Gastrocnemius medialis (tissue), 4 donors: ENCODE measurements around the gene PHACTR3. TPM values are rescaled to one million over a fixed set of nuclear protein-coding genes. Genes with fewer than 3 reads are reported as not detected.
"Not testable (repeated sequence)": the region's sequence is repeated elsewhere in the genome, so short reads cannot be mapped to it uniquely, and the experiment has no call there.

ENCODE experiments used
- ATAC-seq, 2 donors: fragments of 150-250 bp; one replicate each; pipeline ENCODE4 v1.9.1; 2016
- DNase-seq, 2 donors: peaks; one replicate each; pipeline ENCODE4 v3.0.0-alpha.2; 2019
- H3K27ac ChIP-seq, 4 donors: fragments of 200-600 bp; sonication (generic); 1 replicate in 1 of 4; 2 replicates in 3 of 4; pipeline ENCODE4 v1.5.1; 2016 to 2018; ENCODE audit warnings: mild to moderate bottlenecking in 2 of 4, moderate library complexity in 1 of 4
- H3K27me3 ChIP-seq, 3 donors: fragments of 200-600 bp; sonication (generic) in 2 of 3; 1 replicate in 1 of 3; 2 replicates in 2 of 3; pipeline versions ENCODE4 v1.5.1 to v1.6.0; 2016 to 2019; ENCODE audit warnings: mild to moderate bottlenecking in 1 of 3, moderate library complexity in 1 of 3
- H3K36me3 ChIP-seq, 2 donors: fragments of 200-600 bp; sonication (generic) in 1 of 2; one replicate each; pipeline ENCODE4 v1.5.1; 2017 to 2018
- H3K4me1 ChIP-seq, 2 donors: fragments of 200-600 bp; sonication (generic) in 1 of 2; one replicate each; pipeline ENCODE4 v1.5.1; 2016 to 2017; ENCODE audit warnings: mild to moderate bottlenecking in 2 of 2
- H3K4me3 ChIP-seq, 4 donors: fragments of 200-600 bp; sonication (generic) in 3 of 4; 1 replicate in 1 of 4; 2 replicates in 3 of 4; pipeline ENCODE4 v1.5.1; 2016 to 2019; ENCODE audit warnings: mild to moderate bottlenecking in 2 of 4
- H3K9me3 ChIP-seq, 3 donors: fragments of 200-600 bp; sonication (generic) in 2 of 3; 1 replicate in 1 of 3; 2 replicates in 2 of 3; pipeline ENCODE4 v1.5.1; 2016 to 2019
- CTCF ChIP-seq, 5 experiments: fragments of 450-650 bp in 3 of 5; fragments of 200-600 bp in 2 of 5; sonication (generic) in 2 of 5; IDR thresholded peaks in 4 of 5; conservative IDR thresholded peaks in 1 of 5; 1 replicate in 4 of 5; 2 replicates in 1 of 5; pipeline ENCODE4 v1.5.1; 2016 to 2019; ENCODE audit warnings: antibody characterized with exemption in 5 of 5, mild to moderate bottlenecking in 3 of 5, moderate library complexity in 3 of 5
- POLR2A ChIP-seq, 2 donors: fragments of 450-650 bp; IDR thresholded peaks; one replicate each; pipeline ENCODE4 v1.6.1; 2017; ENCODE audit warnings: antibody characterized with exemption in 2 of 2, mild to moderate bottlenecking in 2 of 2, moderate library complexity in 2 of 2
- in situ Hi-C, 4 donors: fragments of 200-750 bp; cut with MboI; loops; one replicate each; pipeline versions ENCODE4 v1.15.0 to v1.8.0; 2017; ENCODE audit warnings: low sequenced_read_pairs in 4 of 4
- intact Hi-C: fragments of 100-400 bp; cut with DNase I; formaldehyde crosslinking; loops from one replicate; pipeline ENCODE4 v1.15.1; 2023; ENCODE audit warnings: low total_unique reads
- total RNA-seq, 4 donors: library from RNA; depleted of rRNA; stranded (reverse); fragments of >200 nt; gene quantifications; one replicate each; pipeline versions ENCODE4 v1.1.0 to v1.2.3, GENCODE V29; 2016

PHACTR3 gene
- 1 to 10 TPM in 1 of 4 donors, under 1 TPM in 2, not detected in 1; 0.24 to 1.1 (median 0.59) TPM for total RNA-seq

DNA sequence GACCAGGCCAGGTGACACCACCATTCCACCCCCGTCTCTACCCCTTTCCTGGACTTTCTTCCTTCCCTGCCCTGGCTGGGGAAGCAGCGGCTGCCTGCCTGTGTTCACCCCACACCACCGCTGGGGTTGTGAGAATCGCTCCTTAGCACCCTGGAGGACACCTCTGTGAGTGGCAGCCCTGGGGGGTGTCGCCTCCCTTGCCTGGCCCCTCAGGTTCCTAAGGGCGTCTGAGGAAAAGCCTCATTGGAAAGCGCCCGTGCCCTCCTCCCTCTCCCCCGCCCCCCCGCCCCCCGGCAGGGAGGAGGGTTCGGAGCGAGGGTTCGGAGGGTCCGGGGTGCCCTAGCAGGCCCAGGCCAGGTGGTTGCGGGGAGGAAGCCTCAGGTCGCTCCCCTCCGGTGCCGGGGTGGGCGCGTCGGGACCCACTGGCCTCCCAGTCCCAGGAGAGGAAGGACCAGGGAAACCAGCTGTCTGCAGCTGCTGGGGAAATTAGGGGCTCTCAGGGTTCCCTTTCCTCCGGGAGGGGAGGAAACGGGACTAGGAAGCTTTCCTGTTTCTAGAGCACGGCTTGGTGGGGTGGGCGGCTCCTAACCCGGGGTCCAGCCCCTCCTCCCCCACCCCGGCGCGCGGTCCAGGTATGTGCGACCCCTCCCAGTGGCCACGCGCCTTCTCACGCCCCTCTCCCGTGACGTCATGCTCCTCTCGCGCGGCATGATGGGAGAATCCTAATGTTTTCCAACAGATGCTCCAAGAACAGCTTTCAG is at the start of gene PHACTR3:
Gene PHACTR3, plus strand, starts transcription at position 760 of the 761 bp plus-strand sequence. CDS start 475 bp downstream, outside the sequence.
- Histone ChIP-seq H3K9me3 (no peaks in the 10 kb centered on the region), H3K36me3 (no peaks in the 10 kb centered on the region), H3K27me3 (peaks cover 30 to 60% (median 49%) of the 10 kb centered on the region in 3 donors), H3K4me3 (no peak within 1 kb of the TSS), H3K4me1 (no peaks in the 10 kb centered on the region), H3K27ac (no peak within 1 kb of the TSS)
- in situ Hi-C loops: no loop called here
- DNase-seq (no peak), ATAC-seq (no peak)
- intact Hi-C loops: no loop called here
- TF ChIP-seq POLR2A (IDR thresholded peaks at IDR 0.05) (no peak), CTCF (IDR thresholded peaks at IDR 0.05 in 4 of 5, conservative IDR thresholded peaks at IDR 0.05 in 1 of 5) (no peak)

- DNase-seq, intact Hi-C loops, H3K36me3 ChIP-seq, H3K27me3 ChIP-seq, H3K4me3 ChIP-seq, ATAC-seq, in situ Hi-C loops, H3K9me3 ChIP-seq, H3K4me1 ChIP-seq, H3K27ac ChIP-seq: not testable (repeated sequence)
Measured at GRCh38 chr20:59557733-59558529, 46.4 kb upstream of the PHACTR3 start.

GRCh38 chr20:59559024-59559817 is 45.1 kb upstream of the PHACTR3 start:
- Histone ChIP-seq H3K4me1 (no peaks in the 10 kb centered on the region), H3K4me3 (no peak overlapping the region), H3K27ac (no peak overlapping the region), H3K36me3 (no peaks in the 10 kb centered on the region), H3K9me3 (no peaks in the 10 kb centered on the region), H3K27me3 (no peaks in the 10 kb centered on the region)
- no peak for TF ChIP-seq CTCF (IDR thresholded peaks at IDR 0.05 in 4 of 5, conservative IDR thresholded peaks at IDR 0.05 in 1 of 5)
- TF ChIP-seq POLR2A (IDR thresholded peaks at IDR 0.05): no peak
- intact Hi-C loops (no loop called here), in situ Hi-C loops (no loop called here)
- ATAC-seq (no peak), DNase-seq (no peak)

DNA sequence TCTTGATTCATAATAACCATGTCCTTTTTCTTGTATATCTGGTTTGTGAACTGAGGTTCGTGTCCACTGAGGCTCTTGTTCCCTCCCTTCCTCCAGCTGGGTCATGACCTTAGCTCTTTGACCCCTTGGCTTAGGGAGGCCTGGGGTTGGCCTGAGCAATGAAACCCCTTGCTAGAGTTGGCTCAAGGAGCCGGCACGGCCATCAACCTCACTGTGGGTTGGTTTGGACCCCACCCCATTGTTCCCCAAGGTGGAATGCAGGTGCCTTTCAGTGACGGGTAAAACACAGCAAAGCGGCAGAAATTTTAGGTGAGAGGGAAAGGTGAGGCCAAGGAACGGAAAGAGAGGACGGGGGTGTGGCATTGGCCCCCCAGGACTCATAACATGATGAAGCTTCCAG is 44.5 kb upstream of the PHACTR3 start:
- intact Hi-C loops: no loop called here
- Histone ChIP-seq H3K36me3 (no peaks in the 10 kb centered on the region), H3K4me1 (no peaks in the 10 kb centered on the region), H3K27me3 (no peaks in the 10 kb centered on the region), H3K27ac (no peak overlapping the region), H3K4me3 (no peak overlapping the region), H3K9me3 (no peaks in the 10 kb centered on the region)
- no peak for ATAC-seq
- TF ChIP-seq POLR2A (IDR thresholded peaks at IDR 0.05): no peak
- DNase-seq: no peak
- in situ Hi-C loops: no loop called here

DNA sequence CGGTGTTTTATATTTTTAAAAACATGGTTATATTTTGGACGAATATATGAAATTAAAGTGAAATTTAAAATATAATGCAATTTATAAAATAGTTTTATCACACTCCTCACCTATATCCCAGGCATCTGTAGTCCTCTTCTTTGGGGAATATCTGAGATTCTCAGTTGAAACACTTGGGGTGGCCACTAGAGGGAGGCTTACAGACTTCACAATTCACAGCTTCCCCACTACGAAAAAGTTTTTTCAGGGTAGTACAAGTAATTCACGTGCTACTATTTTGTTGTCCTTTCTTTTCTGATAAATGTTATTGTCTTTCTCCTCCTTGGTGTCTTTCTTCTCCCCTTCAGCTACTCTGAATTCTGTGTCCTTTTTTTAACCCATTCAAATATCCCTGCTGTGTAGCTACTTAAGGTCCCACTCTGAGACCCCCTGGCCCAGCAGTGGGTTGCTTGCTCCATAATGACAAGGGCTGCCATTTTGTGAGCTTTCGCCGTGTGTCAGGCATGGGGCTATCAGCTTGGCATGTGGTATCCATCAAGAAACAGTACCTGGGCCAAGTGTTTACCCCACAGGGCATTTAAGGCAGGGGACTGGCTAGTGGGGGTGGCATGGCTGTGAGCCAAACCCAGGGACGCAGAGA is 43.6 kb upstream of the PHACTR3 start:
- Histone ChIP-seq H3K4me1 (no peaks in the 10 kb centered on the region), H3K9me3 (no peaks in the 10 kb centered on the region), H3K36me3 (no peaks in the 10 kb centered on the region), H3K4me3 (no peak overlapping the region), H3K27ac (no peak overlapping the region), H3K27me3 (no peaks in the 10 kb centered on the region)
- DNase-seq (no peak), ATAC-seq (no peak)
- in situ Hi-C loops (no loop called here), intact Hi-C loops (no loop called here)
- TF ChIP-seq CTCF (IDR thresholded peaks at IDR 0.05 in 4 of 5, conservative IDR thresholded peaks at IDR 0.05 in 1 of 5) (no peak), POLR2A (IDR thresholded peaks at IDR 0.05) (no peak)
